BJ (cell line): ENCODE measurements around the gene TTLL13. TPM values are rescaled to one million over a fixed set of nuclear protein-coding genes. Genes with fewer than 3 reads are reported as not detected.

Experiments used
- CTCF ChIA-PET: fragments of 350-600 bp; formaldehyde crosslinking; extraction: SDS; loops from one replicate; lab custom pipeline; 2021; ENCODE audit warnings: antibody characterized with exemption, inconsistent platforms; lab: Yijun Ruan, JAX
- POLR2A ChIA-PET: fragments of 300-600 bp; sonication (Branson Sonifier 250); formaldehyde crosslinking; extraction: SDS; loops from one replicate; lab custom pipeline; 2021; ENCODE audit warnings: antibody characterized with exemption; lab: Charles Lee
- DNase-seq: peaks from one replicate; pipeline ENCODE4 v3.0.0-alpha.2; 2011; ENCODE audit warnings: low read depth
- H3K27me3 ChIP-seq: 2 replicates; pipeline ENCODE4 v1.6.0; 2011; ENCODE audit warnings: low read length; ENCODE audit not compliant: control insufficient read depth, insufficient read depth
- H3K36me3 ChIP-seq: 2 replicates; pipeline ENCODE4 v1.5.1; 2011; ENCODE audit warnings: low read length; ENCODE audit not compliant: control insufficient read depth, insufficient read depth
- H3K4me3 ChIP-seq: 2 replicates; pipeline ENCODE4 v1.5.1; 2011; ENCODE audit warnings: low read depth, mild to moderate bottlenecking, control low read depth, low read length
- polyA plus RNA-seq: library from polyadenylated mRNA; depleted of rRNA; stranded (reverse); fragments of >200 nt; gene quantifications from 2 replicates; pipeline ENCODE4 v1.2.3, GENCODE V29; 2011
- TF ChIP-seq, protein P1 (sequence below): IDR thresholded peaks from 2 replicates; pipeline ENCODE4 v1.5.1; 2011; ENCODE audit warnings: low read depth, mild to moderate bottlenecking, control low read depth, inconsistent platforms, low read length, moderate library complexity; ENCODE audit not compliant: insufficient read depth

The TTLL13 gene
- polyA plus RNA-seq, 1 experiment: 0.05 TPM

DNA sequence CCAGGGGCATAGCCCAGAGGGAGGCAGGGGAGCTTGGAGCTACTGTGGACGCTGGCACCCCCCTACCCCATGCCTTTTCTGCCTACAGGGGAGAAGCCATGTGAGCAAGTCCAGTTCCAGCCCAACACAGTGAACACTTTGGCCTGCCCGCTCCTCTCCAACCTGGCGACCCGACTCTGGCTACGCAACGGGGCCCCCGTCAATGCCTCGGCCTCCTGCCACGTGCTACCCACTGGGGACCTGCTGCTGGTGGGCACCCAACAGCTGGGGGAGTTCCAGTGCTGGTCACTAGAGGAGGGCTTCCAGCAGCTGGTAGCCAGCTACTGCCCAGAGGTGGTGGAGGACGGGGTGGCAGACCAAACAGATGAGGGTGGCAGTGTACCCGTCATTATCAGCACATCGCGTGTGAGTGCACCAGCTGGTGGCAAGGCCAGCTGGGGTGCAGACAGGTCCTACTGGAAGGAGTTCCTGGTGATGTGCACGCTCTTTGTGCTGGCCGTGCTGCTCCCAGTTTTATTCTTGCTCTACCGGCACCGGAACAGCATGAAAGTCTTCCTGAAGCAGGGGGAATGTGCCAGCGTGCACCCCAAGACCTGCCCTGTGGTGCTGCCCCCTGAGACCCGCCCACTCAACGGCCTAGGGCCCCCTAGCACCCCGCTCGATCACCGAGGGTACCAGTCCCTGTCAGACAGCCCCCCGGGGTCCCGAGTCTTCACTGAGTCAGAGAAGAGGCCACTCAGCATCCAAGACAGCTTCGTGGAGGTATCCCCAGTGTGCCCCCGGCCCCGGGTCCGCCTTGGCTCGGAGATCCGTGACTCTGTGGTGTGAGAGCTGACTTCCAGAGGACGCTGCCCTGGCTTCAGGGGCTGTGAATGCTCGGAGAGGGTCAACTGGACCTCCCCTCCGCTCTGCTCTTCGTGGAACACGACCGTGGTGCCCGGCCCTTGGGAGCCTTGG is 21.3 kb upstream of the TTLL13 start:
- H3K36me3 ChIP-seq: peaks cover 38% of the 10 kb centered on the region
- POLR2A ChIA-PET: no interaction called here
- no peaks in the 10 kb centered on the region for H3K27me3 ChIP-seq
- H3K4me3 ChIP-seq: no peak overlapping the region
- CTCF ChIA-PET: no interaction called here
- TF ChIP-seq, protein P1, sequence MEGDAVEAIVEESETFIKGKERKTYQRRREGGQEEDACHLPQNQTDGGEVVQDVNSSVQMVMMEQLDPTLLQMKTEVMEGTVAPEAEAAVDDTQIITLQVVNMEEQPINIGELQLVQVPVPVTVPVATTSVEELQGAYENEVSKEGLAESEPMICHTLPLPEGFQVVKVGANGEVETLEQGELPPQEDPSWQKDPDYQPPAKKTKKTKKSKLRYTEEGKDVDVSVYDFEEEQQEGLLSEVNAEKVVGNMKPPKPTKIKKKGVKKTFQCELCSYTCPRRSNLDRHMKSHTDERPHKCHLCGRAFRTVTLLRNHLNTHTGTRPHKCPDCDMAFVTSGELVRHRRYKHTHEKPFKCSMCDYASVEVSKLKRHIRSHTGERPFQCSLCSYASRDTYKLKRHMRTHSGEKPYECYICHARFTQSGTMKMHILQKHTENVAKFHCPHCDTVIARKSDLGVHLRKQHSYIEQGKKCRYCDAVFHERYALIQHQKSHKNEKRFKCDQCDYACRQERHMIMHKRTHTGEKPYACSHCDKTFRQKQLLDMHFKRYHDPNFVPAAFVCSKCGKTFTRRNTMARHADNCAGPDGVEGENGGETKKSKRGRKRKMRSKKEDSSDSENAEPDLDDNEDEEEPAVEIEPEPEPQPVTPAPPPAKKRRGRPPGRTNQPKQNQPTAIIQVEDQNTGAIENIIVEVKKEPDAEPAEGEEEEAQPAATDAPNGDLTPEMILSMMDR: no peak
- no peak for DNase-seq

DNA sequence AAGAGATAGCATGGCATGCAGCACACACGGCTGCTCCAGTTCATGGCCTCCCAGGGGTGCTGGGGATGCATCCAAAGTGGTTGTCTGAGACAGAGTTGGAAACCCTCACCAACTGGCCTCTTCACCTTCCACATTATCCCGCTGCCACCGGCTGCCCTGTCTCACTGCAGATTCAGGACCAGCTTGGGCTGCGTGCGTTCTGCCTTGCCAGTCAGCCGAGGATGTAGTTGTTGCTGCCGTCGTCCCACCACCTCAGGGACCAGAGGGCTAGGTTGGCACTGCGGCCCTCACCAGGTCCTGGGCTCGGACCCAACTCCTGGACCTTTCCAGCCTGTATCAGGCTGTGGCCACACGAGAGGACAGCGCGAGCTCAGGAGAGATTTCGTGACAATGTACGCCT is 20.4 kb upstream of the TTLL13 start:
- no peak for DNase-seq
- H3K36me3 ChIP-seq: peaks cover 31% of the 10 kb centered on the region
- H3K4me3 ChIP-seq: no peak overlapping the region
- ChIA-PET POLR2A (no interaction called here), CTCF (interaction anchor here (5.2 kb wide), 1 partner anchor 7 kb away, joined by 46 read pairs; no protein-coding TSS in a partner anchor)
- no peaks in the 10 kb centered on the region for H3K27me3 ChIP-seq
- TF ChIP-seq, protein P1: no peak

DNA sequence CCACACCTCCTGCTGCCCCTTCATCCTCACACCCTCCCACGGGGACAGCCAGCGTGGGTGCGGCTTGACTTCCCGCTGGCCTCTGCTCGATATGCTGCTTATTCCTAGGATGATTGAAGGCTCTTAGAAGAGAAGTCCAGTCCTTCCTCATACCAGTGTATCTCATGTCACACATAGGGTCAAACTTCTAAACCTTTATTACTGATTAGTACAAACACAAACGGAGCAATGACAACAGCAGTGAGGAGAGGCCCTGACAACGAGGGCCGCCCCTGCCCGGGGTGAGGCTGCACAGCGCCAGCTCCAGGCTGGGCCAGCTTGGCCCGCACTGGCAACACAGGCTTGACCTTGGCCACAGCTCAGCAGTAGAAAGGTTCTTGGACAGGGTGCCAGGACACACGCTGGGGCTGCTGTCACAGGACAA is 19.3 kb upstream of the TTLL13 start:
- CTCF ChIA-PET: interaction anchor here (0.6 to 5.2 kb wide), 2 partner anchors 9 to 470 kb away, joined by 4 to 46 read pairs; no protein-coding TSS in a partner anchor
- Histone ChIP-seq H3K36me3 (peaks cover 23% of the 10 kb centered on the region), H3K27me3 (no peaks in the 10 kb centered on the region), H3K4me3 (no peak overlapping the region)
- DNase-seq: no peak
- TF ChIP-seq, protein P1: no peak
- POLR2A ChIA-PET: no interaction called here

DNA sequence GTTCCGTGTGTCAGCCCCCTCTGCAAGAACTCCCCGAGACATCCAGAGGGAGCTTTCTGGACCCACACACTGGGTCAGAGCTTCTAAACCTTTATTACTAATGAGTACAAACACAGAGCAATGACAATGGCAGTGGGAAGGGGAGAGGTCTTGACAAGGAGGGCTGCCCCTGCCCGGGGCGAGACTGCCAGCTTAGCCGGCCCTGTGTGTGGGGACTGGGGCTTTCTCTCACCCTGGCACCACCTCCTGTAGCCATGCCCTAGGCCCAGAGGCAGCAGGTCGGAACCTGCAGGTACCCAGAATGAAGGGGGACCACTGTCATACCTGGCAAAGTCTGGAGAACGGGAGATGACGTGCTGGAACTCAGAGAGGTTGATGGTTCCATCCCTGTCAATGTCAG is 18.7 kb upstream of the TTLL13 start:
- ChIA-PET POLR2A (no interaction called here), CTCF (interaction anchor here (5.2 kb wide), 1 partner anchor 9 kb away, joined by 46 read pairs; no protein-coding TSS in a partner anchor)
- Histone ChIP-seq H3K4me3 (no peak overlapping the region), H3K36me3 (peaks cover 18% of the 10 kb centered on the region), H3K27me3 (no peaks in the 10 kb centered on the region)
- no peak for DNase-seq
- TF ChIP-seq, protein P1: no peak
